HG02884 (cell line): ENCODE data around the gene CEP170B.
"Not testable (repeated sequence)": the region's sequence is repeated elsewhere in the genome, so short reads cannot be mapped to it uniquely, and the experiment has no call there.

ENCODE experiments used
- ATAC-seq: cut with Tn5 transposase; IDR thresholded peaks from one replicate; pipeline ENCODE4 v1.9.1; 2021; ENCODE audit warnings: mild to moderate bottlenecking, moderate library complexity; ENCODE audit not compliant: unreplicated experiment

Gene CEP170B

DNA sequence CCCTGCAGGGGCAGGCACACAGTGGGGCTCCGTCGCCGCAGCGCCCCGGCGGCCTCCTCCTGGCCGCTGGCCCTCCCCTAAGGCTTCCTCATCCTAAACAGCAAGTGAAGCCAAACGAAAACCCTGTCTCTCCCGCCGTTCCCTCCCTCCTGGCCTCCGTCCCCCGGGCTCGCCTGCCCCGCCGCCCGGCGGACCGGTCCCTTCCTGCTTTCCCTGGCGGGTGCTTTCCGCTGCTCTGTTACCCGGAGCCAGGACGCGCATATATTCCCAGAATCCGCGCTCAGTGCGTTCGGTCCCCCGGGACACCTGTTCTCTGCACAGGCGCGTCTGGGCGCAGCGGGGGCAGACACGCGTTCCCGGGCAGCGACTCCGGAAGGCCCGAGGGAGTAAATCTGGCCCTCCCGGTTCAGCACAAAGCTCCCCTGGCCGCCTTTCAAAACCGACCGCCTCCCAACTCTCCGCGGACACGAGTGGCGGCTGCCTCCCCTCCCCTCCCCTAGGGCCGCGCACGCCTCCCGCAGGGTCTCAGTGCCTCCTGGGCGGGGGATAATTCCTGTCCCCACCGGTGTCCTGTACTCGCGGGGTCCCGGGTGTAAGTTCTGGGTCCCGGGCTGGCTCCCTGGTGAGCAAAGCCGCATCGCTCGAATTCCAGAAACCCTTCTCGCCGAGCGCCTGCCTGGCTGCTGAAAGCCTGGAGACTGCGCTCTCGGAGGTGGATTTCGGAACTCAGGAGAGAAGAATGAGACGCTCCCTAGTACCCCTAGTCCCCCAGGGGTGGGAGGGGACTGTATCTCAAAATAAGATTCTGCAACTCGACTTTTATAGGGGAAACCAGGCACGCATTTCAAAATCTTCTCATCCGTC lies 21.4 kb upstream of the CEP170B start:
- ATAC-seq = no peak

DNA sequence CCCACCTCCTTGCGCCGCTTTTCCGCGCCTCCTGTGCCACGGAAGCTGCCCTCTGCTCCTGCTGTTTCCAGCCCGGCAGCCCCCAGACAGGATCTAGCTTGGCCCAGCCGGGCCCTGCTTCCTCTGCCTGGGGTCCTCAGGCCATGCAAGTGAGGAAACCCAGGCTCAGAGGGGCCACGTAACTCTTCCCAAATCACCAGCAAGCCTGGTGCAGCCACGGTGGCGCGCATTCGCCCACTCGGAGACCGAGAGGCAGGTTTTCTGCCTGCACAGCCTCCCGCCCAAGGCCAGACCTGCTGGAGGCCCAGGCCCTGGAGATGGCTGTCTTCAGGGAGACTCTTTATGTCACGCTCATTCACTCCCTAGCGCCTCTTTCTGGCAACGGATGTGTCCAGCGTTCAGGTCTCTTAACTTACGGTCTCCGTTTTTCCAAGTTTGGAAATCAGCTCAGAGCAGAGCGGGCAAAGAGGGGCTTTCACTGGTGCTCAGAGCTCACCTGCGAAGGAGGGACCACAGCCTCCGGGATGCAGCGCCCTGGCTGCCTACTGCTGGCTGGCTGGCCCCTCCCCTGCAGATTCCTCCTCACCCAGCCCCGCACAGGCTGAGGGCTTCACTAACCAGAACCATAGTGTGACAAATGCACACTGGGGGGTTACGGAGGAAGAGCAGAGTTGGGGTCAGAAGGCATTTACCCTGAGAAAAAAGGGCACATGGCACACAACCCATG lies 20.6 kb upstream of the CEP170B start:
- ATAC-seq = no peak

DNA sequence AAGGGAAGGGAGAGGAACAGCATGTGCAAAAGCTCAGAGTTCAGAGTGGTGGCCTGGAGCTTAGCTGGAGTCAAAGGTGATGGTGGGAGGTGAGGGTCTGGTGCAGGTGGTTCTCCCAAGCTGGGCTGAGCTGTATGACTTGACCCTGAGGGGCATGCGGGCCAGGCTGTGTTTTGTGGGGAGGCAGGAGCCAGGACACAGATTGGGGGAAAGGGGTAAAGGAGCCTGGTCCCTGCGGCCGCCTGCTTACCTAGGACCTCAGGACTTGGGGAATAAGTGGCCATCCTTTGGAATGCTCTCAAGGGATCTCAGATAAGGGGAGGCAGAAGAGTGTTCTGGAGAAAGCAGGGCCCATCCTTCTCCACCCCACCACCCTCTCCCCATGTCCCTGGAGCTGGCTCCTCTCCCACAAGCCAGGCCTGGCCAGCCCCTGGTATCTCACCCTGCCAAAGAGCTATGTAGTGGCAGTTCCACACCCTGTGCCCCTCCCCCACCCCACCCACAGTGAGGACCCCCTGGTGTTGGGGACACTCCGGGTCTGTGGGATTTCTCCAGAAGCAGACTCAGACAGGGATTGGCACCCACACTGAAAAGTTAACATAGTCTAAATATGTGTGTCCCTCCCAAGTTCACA lies 19.9 kb upstream of the CEP170B start:
- no peak for ATAC-seq

DNA sequence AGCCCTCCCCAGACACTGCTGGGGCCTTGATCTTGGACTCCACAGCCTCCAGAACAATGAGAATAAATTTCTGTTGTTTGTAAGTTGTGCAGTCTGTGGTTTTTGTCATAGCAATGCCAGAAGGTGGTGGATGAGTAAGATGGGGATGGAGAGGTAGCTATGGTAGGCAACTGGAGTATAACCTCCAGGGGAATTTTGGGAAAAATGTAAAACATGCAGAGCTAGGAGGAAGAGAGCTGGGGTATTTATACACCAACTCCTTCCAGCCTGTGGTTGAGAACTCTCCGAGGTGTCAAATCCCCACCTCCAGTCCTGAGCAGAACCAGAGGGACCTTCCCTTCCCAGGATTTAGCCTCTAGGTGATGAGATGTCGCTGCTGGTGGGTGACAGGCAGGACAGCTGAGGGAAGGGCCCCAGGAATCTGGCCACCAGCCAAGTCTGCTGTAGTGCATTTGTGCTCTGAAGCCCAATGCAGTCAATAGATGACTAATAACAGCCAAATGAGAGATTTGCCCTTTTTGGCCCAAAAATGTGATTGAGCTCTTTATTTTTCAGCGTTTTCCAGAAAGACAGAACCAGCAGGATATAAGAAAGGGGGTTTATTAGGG lies 19.1 kb upstream of the CEP170B start:
- no peak for ATAC-seq

DNA sequence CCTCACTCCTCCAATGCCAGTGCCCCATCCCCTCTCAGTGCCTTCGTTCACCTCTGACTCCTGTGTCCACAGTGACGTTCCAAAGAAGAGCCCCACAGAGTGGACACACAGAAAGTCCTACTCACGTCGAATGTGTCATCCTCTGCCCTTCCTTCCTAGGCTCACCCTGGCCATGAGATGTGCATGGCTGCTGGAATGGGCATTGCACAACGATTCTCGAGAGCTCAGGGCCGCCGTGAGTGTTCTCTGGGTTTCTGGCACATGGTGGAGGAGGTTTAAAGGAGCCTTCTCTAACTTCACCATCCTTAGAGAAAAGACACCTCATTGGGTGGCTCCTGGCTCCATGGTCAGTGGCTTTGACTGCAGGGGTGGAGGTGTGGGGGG lies 12.8 kb upstream of the CEP170B start:
- no peak for ATAC-seq

DNA sequence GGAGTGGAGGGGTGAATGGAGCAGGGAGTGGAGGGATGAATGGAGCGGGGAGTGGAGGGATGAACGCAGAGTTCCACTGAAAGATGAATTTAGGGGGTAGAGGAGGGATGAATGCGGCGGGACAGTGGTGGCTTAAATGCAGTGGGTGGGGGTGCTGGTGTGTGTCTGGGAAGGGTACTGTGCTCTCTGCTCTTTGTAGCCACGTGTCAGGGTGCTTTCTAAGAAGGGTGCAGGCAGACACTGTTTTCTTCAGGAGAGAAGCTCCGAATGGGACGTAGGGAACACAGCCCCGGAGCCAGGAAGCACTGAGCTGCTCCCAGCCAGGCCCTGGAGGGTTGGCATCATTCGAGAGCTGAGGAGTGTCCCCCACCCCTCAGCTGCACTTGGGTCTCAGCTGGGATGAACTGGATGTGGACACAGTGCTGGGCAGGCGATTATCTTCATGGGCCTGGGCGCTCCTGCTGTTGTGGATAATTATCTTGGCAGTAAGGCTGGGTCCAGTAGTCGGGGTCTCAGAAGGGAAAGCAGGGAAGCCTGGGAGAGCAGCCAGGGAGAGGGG lies 9.5 kb upstream of the CEP170B start:
- no peak for ATAC-seq

DNA sequence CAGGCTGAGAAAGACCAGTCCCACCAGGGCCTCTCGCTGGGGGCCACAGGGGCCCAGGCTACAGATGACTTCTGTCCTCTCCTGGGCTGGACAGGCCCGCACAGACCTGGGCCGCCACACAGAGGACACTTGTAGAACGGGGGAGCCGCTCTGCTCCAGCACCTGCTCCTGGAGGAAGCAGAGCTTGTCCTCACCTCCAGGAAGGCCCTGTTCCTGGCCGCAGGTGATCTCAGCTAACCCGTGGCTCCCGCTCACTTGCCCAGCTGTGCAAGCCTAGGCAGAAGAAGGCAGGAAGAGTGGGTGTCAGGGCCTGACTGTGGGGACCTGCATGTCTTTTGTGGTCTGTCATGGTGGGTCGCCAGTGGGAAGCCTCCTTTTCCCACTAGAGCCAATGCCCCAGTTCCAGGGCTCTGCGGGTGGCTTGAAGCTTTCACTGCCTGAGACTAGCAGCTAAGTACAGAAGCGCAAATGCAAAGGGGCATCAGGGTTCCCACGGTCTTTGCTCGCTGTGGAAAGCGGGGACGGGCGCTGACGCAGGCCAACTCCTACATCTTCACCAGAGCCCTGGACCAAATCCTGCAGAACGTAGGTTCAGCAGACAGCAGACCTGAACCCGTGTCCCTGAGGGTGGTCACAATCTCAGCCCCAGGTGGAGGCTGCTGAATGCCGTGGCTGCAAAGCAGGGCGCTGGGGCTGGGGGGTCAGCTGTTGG lies 8.8 kb upstream of the CEP170B start:
- no peak for ATAC-seq

DNA sequence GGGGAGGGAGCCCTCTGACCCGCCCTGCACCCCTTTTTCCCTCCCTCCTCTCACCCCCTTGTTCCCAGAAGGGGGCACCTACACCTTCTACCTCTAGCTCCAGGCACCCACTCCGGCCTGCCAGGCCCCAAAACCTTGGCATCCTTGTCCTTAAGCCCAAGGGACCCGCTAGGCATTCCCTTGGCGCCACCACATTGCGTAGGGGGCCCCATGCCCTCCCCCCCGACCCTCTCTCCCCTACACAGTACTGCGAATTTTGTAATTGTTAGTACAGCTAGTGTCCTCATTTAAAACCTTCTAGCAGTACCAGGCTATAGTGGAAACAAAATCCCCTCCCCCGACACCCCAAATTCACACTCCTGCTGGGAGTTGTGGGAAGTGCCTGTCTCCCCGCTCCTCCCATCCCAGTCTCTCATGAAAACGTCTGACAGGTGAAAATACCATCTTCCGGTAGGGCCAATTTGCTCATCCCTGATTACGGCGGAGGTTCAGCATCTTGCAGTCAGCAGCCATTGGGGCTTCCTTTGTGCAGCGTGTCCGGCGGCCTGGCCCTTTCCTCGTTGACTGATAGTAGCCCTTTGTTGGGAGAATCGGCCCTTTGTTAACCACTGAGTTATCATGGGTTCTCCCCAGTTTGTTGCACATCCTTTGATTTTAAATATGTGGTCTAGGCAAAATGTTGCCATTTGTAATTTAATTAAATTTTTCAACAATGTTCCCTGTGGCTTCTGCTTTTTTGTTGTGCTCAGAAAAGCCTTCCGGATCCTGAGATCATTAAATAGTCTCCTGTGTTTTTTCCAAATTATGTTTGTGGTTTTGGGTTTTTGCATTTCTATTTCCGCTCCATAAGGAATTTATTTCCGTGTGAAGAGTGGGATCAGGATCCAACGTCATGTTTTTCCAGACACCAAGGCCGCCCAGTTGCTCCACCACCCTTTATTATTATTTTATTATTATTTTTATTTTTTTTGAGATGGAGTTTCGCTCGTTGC lies 7.9 kb upstream of the CEP170B start:
- ATAC-seq = no peak

DNA sequence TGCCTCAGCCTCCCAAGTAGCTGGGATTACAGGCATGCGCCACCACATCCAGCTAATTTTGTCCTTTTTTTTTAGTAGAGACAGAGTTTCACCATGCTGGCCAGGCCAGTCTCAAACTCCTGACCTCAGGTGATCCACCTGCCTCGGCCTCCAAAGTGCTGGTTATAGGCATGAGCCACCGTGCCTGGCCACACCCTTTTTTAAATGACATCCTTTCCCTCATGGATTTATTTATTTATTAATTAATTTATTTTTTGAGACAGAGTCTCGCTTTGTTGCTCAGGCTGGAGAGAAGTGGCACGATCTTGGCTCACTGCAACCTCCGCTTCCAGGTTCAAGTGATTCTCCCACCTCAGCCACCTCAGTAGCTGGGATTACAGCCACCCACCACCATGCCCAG lies 7.1 kb upstream of the CEP170B start:
- not testable (repeated sequence) for ATAC-seq

DNA sequence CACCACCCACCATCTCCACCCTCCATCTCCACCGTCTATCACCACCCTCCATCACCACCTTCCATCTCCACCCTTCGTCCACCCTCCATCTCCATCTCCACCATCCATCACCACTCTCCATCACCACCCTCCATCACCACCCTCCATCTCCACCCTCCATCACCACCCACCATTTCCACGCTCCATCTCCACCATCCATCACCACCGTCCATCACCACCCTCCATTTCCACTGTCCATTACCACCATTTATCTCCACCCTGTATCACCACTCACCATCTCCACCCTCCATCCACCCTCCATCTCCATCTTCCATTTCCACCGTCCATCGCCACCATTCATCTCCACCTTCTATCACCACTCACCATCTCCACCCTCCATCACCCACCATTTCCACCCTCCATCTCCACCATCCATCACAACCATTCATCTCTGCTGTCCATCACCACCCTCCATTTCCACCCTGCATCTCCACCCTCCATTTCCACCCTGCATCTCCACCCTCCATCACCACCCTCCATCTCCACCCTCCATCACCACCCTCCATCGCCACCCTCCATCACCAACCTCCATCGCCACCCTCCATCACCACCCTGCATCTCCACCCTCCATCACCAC lies 6.1 kb upstream of the CEP170B start:
- no peak for ATAC-seq

DNA sequence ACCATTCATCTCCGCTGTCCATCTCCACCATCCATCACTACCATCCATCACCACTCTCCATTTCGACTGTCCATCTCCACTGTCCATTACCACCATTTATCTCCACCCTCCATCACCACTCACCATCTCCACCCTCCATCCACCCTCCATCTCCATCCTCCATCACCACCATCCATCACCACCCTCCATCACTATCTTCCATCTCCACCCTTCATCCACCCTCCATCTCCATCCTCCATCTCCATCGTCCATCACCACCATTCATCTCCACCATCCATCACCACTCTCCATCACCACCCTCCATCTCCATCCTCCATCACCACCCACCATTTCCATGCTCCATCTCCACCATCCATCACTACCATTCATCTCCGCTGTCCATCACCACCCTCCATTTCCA lies 5.2 kb upstream of the CEP170B start:
- ATAC-seq = no peak

DNA sequence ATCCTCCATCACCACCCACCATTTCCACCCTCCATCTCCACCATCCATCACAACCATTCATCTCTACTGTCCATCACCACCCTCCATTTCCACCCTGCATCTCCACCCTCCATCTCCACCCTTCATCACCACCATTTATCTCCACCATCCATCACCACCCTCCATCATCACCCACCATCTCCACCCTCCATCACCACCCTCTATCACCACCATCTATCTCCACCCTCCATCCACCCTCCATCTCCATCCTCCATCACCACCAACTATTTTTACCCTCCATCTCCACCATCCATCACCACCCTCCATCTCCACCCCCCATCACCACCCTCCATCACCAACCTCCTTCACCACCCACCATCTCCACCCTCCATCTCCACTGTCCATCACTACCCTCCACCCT lies 4.7 kb upstream of the CEP170B start:
- ATAC-seq = no peak

DNA sequence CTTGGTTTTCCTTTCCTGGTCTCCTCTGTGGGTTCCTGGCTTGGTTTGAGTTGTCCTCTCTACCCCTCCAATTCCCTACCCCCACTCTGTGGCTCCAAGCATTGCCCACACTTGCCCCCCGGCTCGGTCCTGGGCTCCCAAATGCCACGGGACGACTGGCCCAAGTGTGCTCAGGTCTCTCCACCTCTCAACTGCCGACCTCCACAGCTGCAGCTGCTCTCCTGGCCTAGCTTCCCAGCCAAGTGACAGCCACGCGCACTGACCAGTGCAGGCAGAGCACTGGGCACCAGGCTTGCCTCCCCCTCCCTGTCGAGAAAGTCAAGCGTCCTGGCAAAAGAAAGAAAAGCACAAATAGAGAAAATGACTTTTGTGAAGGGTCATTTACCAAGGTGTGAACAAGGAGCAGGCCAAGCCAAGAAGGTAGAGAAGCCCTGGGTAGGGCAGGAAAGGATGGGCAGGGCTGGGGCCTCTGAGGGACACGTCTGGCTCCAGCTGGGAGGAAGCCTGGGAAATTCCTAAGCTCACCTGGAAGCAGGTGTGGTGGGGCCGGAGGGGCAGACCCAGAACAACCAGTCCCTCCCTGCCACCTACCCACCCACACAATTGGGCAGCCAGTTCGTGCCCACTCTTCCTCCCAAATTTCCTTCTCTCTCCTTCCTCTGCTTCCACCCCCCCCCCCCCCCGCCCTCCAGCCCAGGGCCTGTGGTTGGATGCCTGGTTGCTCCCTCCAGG lies 1.8 kb upstream of the CEP170B start:
- ATAC-seq = no peak

DNA sequence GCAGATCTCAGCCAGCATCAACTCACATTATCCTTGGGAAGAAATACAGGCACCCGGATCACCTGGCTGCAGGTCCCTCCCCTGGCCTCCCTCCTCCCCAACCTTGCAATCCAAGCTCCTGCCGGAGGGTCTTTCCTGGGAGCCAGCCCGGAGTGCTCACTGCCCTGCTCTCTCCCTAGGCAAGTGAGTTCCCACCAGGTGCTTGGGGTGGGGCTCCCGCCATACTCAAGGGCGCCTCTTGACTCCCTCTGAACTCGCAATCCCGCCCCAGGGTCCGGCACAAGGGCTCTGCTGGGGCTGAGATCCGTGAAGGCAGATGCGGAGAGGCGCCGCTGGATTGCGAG lies 1.2 kb upstream of the CEP170B start:
- ATAC-seq = no peak

DNA sequence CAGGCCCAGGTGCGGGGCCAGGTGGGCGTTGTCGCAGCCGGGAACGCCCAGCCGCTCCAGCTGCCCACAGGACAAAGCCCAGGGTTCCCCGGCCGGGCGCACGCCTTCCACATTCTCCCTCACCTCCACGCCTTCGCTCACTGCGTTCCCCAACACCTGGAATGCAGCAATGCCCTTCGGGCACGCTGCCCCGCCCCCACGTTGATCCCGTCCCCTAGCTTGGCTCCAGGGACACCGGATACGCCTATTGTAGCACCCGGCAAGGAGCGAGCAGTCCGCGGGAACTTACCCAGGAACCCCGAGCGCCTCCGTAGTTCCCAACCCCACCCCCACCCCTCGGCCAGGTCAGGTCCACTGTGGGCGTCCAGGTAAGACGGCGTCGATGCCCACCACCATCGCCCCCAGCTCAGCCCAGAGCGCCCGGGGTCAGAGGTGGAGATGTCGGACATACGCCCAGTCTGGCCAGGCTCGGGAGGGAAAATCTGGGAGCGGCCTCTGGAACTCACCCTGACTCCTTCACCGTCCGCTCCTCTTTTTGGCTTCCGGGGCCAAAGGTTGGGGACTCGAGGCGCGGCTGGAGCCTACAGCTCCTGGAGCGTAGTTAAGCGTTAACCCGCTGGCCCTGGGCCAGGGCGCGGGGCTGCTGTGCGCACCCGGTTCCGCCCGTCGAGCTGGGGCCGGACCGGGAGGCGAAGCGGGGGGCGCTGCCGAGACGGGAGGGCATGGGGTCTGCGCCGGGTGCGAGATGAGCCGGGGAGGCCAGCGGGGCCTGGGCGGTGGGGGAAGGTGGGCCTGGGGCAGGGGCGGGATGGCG lies 594 bp upstream of the CEP170B start:
- no peak for ATAC-seq

DNA sequence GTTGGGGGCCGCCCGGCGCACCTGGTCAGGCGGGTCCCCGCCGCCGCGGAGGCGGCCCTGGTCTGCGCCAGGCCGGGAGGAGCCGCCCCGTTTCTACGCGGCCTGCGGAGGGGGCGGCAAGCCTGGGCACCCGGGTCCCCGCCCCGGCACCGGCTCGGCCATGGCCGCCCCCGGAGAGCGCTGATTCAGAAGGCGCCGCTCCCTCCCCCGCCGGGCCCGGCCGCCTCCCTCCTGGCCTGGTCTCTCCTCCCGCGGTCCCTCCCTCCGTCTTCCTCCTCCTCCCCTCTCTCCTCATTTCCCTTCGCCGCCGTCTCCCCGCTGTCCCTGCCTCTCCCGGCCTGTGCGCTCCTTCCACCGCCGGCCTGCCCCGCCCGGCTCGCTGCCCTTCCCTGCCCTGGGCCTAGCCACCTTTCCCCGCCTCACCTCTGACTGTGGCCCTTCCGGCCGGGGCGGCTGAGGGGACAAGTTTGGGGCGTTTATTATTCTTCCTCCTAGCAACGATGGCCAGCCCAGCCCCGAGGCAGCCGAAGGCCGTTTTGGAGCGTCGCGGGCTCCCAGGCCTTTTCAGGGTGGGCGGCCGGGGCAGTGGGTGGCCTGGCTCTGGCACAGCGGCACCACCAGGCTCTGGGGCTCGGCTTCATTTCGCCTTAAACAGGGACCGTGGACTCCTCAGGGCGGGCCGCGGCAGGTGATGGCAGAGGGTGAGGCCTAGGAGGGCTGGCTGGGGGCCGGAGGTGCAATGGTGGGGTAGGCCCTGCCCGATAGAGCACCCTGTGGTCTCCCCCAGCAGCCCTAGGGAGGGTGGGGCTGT lies 768 bp downstream of the CEP170B start:
- ATAC-seq = no peak
